ENCODE data around the gene MAST1.
"Not testable (repeated sequence)": the region's sequence is repeated elsewhere in the genome, so short reads cannot be mapped to it uniquely, and the experiment has no call there.

MAST1 gene

GRCh38 chr19:12871681-12872080, 33.4 kb downstream of the MAST1 start:
- DNase-seq (ENCODE audit: low read depth in 2 of 2): no peak

DNA sequence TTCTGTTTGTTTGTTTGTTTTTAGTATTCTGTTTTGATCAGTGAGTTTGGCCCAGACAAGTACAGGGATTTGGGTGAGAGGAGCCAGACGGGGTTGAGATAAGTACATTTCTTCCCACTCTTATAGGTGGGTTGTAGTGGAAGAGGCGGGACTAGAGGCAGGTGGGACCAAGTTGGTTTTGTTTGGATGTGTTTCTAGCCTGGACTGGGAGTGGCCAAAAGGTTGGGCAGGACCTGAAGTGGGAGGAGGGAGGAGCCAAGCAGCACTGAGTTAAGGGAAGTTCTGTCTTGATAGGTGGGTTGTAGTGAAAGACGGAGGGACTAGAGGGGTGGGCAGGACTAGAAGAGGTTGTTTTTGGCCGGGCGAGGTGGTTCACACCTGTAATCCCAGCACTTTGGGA, 33.9 kb downstream of the MAST1 start:
- DNase-seq (ENCODE audit: low read depth in 2 of 2): no peak

DNA sequence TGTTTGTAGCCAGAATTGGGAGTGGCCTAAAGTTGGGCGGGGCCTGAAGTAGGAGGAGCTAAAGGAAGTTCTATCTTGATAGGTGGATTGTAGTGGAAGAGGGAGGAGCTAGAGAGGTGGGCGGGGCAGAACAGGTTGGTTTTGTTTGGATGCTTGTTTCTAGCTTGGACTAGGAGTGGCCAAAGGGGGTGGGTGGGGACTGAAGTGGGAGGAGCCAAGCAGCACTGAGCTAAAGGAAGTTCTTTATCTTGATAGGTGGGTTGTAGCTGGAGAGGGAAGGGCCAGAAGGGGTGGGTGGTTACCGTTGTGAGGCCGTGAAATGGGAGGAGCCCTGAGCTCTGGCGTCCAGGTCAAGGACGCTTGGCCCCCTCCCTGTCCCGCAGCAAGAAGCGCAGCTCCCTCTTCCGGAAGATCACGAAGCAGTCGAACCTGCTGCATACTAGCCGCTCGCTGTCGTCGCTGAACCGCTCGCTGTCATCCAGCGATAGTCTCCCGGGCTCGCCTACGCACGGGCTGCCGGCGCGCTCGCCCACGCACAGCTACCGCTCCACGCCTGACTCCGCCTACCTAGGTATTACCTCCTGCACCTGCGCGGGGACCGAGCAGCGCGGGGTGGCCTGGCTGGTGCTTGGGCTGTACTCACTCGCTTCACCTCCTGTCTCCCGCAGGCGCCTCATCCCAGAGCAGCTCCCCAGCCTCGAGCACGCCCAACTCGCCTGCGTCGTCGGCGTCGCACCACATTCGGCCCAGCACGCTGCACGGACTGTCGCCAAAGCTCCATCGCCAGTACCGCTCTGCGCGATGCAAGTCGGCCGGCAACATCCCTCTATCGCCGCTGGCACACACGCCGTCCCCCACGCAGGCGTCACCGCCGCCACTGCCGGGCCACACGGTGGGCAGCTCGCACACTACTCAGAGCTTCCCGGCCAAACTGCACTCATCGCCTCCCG, 34.9 kb downstream of the MAST1 start:
- peak in 1 of 2 experiments; percentile 11 for DNase-seq (ENCODE audit: low read depth in 2 of 2)

DNA sequence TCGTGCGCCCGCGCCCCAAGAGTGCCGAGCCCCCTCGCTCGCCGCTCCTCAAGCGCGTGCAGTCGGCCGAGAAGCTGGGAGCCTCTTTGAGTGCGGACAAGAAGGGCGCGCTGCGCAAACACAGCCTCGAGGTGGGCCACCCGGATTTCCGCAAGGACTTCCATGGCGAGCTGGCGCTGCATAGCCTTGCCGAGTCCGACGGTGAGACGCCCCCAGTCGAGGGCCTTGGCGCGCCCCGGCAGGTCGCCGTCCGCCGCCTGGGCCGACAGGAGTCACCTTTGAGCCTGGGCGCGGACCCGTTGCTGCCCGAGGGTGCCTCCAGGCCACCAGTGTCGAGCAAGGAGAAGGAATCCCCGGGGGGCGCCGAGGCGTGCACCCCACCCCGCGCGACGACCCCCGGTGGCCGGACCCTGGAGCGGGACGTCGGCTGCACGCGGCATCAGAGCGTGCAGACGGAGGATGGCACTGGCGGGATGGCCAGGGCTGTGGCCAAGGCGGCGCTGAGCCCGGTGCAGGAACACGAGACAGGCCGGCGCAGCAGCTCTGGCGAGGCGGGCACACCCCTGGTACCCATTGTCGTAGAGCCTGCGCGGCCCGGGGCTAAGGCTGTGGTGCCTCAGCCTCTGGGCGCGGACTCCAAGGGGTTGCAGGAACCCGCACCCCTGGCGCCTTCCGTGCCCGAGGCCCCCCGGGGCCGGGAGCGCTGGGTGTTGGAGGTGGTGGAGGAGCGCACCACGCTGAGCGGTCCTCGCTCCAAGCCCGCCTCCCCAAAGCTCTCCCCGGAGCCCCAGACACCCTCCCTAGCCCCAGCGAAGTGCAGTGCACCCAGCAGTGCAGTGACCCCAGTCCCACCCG, 35.8 kb downstream of the MAST1 start:
- DNase-seq (ENCODE audit: low read depth in 2 of 2): no peak

GRCh38 chr19:12875086-12875485, 36.8 kb downstream of the MAST1 start:
- no peak for DNase-seq (ENCODE audit: low read depth in 2 of 2)

DNA sequence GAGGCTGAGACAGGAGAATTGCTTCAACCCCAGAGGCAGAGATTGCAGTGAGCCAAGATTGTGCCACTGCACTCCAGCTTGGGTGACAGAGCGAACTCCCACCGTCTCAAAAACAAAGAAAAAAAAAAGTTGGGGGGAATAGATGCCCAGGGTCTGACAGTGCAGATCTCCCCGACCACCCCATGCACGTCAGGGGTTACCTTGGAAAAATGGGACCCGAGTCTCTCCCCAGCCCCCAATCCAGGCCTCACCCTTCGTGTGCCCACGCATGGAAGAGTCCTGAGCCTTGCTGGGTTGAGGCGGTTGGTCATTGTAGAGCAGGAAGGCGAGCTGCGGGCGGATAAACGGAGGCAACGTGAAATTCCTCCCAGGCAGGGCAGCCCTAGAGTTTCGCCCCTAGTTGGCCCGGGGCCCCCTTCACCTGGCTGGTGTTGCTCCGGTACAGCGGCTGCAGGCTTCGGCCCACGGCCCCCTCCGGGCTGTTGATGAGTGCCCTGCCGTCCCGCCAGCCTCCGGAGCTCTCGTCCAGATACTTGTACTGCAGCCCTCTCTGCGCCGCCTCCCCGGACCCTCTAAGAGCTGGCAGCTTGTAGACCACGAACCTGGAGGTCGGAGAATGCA, 42.3 kb downstream of the MAST1 start:
- DNase-seq (ENCODE audit: low read depth in 2 of 2): no peak

DNA sequence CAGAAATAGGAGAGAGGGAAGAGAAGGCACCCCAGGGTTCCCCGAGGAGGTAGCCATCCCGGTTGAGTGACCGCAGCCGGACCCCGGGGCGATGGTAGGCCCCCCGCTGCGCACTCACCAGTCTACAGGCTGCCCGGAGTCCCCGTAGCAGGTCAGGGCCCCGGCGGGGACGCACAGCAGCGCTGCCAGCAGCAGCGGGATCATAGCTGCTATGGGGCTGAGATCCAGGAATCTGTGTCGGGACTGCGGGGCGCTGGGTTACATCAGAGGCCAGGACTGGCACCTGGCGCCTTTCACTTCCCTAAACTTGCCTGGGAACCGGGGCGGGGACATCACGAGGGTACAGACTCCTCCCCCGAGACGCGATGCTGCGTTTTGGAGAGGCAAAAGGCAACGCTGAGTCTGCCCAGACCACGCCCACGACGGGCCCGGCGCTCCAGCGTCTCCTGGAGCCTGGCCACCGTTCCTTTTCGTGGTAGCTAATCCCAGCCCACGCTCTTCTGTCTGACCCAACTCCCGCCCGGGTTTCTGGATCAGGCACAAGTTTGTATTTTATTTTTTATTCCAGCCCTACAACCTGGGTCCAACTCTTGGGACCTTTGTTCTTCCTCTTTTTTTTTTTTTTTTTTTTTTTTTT, 43.0 kb downstream of the MAST1 start, which contains the start of gene DNASE2:
TSS of gene DNASE2 (minus strand) at position 278 of the 637 bp plus-strand sequence. CDS start at position 204, 74 bp downstream.
- peak; percentile 69 to 74 for DNase-seq (ENCODE audit: low read depth in 2 of 2)

GRCh38 chr19:12882589-12882988, 44.3 kb downstream of the MAST1 start:
- no peak for DNase-seq (ENCODE audit: low read depth in 2 of 2)

DNA sequence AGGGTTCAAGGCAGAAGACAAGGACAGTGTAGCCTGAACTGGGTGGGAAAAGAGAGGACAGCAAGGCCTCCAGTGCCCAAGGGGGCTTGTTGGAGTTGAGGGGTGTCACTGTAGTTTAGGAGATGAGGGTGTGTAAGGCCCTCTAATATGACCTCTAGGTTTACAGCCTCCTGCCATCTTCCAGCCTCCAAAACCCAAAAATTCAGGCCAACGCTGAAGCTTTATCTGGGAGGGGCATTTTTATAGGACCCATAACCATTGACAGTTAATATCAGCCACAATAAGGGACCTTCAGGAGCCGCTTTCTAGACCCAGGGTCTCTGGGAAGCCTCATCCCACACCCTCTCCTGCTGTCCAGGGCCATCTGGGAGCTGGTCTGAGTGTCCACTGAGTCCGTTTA, 45.9 kb downstream of the MAST1 start:
- DNase-seq (ENCODE audit: low read depth in 2 of 2): no peak

DNA sequence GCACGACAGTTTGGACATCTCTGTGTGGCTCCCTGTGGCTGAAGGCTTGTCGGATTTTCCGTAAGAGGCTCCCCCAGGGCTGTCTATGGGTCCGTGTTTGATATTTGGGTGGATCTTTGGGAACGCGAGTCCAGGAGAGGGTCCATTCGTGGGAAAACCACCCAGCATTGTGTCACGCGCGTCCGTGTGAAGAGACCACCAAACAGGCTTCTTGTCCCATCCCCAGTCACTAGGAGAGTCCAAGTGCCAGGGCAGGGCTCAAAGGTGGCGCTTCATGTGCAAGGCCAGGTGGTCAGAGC, 46.3 kb downstream of the MAST1 start:
- no peak for DNase-seq (ENCODE audit: low read depth in 2 of 2)

DNA sequence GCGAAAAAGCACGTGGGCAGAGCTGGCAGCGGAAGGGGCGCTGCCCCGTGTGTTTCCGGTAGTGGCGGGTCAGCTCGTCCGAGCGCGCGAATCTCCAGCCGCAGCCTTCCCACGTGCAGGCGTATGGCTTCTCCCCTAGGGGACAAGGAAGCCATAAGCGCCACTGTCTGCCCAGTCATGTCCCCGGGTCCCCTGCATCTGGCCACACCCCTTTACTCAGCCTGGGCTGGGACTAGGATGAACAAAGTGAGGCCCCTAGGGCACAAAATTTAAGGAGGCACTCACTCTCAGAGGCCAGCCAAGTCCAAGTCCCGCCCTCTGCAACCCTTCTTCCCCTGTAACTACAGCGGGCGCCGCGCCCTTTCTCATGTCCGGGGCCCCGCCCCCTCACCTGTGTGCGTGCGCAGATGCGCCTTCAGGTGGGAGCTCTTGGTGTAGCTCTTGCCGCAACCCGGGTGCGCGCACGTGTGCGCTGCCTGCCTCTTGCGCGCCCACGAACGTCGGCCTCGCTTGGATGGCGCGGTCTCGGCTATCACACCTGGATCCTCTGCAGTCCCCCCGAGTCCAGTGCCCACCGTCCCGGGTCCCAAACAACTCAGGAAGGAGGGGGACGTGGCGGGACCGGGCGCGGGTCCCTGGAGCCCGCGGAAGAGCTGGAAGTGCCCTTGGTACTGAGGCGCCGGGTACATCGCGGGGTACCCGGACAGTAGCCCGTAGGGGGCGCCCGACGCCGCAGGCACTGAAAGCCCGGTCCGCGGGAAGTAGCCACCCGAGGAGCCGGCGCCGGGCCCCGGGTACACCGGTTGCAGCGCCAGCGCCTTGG, 46.8 kb downstream of the MAST1 start:
- no peak for DNase-seq (ENCODE audit: low read depth in 2 of 2)

- no peak for DNase-seq (ENCODE audit: low read depth in 2 of 2)
Measured at GRCh38 chr19:12885749-12886650, 47.7 kb downstream of the MAST1 start.

- no peak for DNase-seq (ENCODE audit: low read depth in 2 of 2)
Measured at GRCh38 chr19:12886651-12886968, 48.3 kb downstream of the MAST1 start.

GRCh38 chr19:12886969-12887747, 48.8 kb downstream of the MAST1 start, which contains the start of gene KLF1:
TSS of gene KLF1 (minus strand) at chr19:12887201. CDS start at chr19:12887140, 61 bp downstream.
- no peak for DNase-seq (ENCODE audit: low read depth in 2 of 2)

- no peak for DNase-seq (ENCODE audit: low read depth in 2 of 2)
Measured at GRCh38 chr19:12888006-12888603, 49.8 kb downstream of the MAST1 start.

DNA sequence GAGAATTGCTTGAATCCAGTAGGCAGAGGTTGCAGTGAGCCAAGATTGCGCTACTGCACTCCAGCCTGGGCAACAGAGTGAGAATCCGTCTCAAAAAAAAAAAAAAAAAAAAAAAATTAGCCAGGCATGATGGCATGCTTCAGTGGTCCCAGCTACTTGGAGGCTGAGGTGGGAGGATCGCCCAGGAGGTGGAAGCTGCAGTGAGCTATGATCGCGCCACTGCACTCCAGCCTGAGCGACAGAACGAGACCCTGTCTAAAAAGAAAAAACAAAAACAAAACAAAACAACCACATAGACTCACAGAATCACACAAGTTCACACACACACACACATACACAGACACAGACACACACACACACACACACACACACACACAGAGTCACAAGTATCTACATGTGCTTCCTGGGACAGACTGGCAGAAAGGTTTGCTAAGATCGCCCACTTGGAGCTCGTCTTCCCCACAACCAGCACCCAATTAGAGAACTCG, 52.0 kb downstream of the MAST1 start:
- not testable (repeated sequence) for DNase-seq (ENCODE audit: low read depth in 2 of 2)

DNA sequence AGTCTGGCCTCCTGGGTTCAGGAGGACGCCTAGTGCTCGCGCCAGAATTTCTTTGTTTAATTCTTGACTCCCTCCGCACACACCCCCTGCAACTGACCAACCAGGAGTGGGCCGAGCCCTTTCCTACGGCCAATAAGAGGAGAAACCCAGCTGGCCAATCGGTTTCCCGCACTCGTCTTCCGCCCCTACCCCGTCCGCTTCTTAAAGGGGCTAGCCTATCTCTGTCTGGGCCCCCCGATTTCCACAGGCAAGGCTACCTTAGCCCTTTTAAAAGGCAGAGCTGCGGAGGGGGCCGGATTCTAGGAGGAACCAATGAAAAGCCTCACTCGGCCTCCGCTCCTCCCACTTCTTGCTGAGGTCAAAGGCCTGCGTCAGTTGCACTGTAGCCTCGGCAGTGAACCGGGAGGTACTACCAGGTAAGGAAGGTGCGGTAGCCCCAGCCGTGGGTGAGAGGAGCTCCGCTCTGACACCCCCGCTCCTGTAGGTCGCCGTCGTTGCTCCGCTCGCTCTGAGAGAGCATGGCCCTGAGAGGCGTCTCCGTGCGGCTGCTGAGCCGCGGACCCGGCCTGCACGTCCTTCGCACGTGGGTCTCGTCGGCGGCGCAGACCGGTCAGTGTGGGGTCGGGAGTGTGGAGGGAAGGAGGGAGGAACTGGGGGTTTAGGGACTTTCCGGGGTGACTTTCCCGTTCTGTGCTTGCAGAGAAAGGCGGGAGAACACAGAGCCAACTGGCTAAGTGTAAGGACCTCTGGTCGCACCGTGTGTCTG, 52.7 kb downstream of the MAST1 start, which contains the start of gene GCDH:
TSS of gene GCDH (plus strand) at position 374 of the 766 bp plus-strand sequence. CDS start at position 519, 145 bp downstream.
- DNase-seq (ENCODE audit: low read depth in 2 of 2): peak; percentile 96
